H1 (cell line): Measurements from ENCODE around the gene CCNY. TPM values are rescaled to one million over a fixed set of nuclear protein-coding genes. Genes with fewer than 3 reads are reported as not detected.

Experiments used
- CBX8 ChIP-seq: fragments of 300-800, 300-1000 bp; sonication (generic); IDR thresholded peaks from 2 replicates; pipeline ENCODE4 v1.7.1; 2016; ENCODE audit warnings: low read depth, low read length, borderline replicate concordance
- CREB1 ChIP-seq: IDR thresholded peaks from 2 replicates; pipeline ENCODE4 v1.6.1; 2012; ENCODE audit warnings: inconsistent platforms
- EP300 ChIP-seq, 2 experiments: IDR thresholded peaks; 1 replicate in 1 of 2; 2 replicates in 1 of 2; pipeline ENCODE4 v1.6.1; 2011 to 2012; ENCODE audit warnings: low read depth in 2 of 2, low read length in 2 of 2, mild to moderate bottlenecking in 2 of 2, borderline replicate concordance in 1 of 2, inconsistent platforms in 1 of 2, moderate library complexity in 1 of 2
- GTF2F1 ChIP-seq: IDR thresholded peaks from 2 replicates; pipeline ENCODE4 v1.6.1; 2012; ENCODE audit warnings: low read depth, low read length, improper control_type of control experiment, borderline replicate concordance
- POLR2A ChIP-seq, 2 experiments: IDR thresholded peaks; 1 replicate in 1 of 2; 2 replicates in 1 of 2; pipeline ENCODE4 v1.6.1; 2011; ENCODE audit warnings: low read depth in 2 of 2, low read length in 2 of 2, mild to moderate bottlenecking in 2 of 2; ENCODE audit errors: control extremely low read depth in 1 of 2
- polyA plus RNA-seq, 7 experiments: library from polyadenylated mRNA; depleted of rRNA in 3 of 7; stranded (reverse) in 5 of 7; unstranded in 2 of 7; fragments of >200 nt in 5 of 7; fragments of 200-250 nt in 2 of 7; gene quantifications; 1 replicate in 5 of 7; 2 replicates in 1 of 7; 4 replicates in 1 of 7; pipeline versions ENCODE4 v1.2.1 to v1.2.3, GENCODE V29; 2011 to 2013; ENCODE audit warnings: missing spikeins in 2 of 7, mixed read lengths in 2 of 7
- total RNA-seq: library from RNA; stranded (reverse); fragmentation: NEBNext Ultra II Directional; extraction: Animal tissue kit (Norgen Biotek cat#: 25700); gene quantifications from 2 replicates; pipeline ENCODE4 v1.2.1, GENCODE V29; 2021

Gene CCNY
- total and polyA plus RNA-seq, 2 of the 8 experiments (the other 6 are each of a cell fraction or from before 2014, with no cell fraction given), result 25.3 to 68.2 TPM

DNA sequence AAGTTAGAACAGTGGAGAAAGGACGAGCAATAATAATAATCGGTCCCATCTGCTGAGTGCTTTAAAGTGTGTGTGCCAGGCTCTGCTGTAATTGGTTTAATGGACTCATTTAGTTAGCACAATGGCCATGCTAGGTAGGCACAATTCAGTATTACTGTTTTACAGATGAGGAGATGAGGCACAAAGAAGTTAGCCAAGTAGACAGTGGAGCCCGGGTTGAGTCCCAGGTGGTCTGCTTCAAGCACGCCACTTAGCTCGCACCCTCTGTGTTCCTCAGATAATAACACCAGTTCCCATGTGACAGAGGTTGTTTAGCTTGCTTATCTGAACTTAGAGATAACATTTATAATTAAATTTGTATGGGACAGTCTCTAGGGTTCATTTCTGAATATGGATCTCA is 167.3 kb downstream of the CCNY start (continued):
- no peak for TF ChIP-seq CREB1
- no peak for TF ChIP-seq CBX8
- TF ChIP-seq GTF2F1, result no peak
- no peak for TF ChIP-seq EP300 (IDR thresholded peaks at IDR 0.05; ENCODE audit: borderline replicate concordance in 1 of 2, low read depth in 2 of 2, low read length in 2 of 2)
- TF ChIP-seq POLR2A (IDR thresholded peaks at IDR 0.05; ENCODE audit: control extremely low read depth in 1 of 2, low read depth in 2 of 2, low read length in 2 of 2), result no peak
- TF ChIP-seq, all 59 proteins: peak for 0
